Stimulated activated CD8-positive, alpha-beta memory T cell treated with anti-CD3 and anti-CD28 coated beads, Interleukin-12 subunit alpha, Interleukin-12 subunit beta, amount 100 ng/mL, for 24 hours (primary cell): ENCODE results near the gene NNMT.
"Not testable (repeated sequence)": the region's sequence is repeated elsewhere in the genome, so short reads cannot be mapped to it uniquely, and the experiment has no call there.

ENCODE experiments used
- DNase-seq: peaks from one replicate; pipeline ENCODE4 v3.0.0-alpha.2; 2020; ENCODE audit errors: extremely low read depth

The NNMT gene

GRCh38 chr11:114310095-114310494 is 13.9 kb downstream of the NNMT start:
- no peak for DNase-seq

GRCh38 chr11:114311946-114312345 is 15.7 kb downstream of the NNMT start:
- DNase-seq, result no peak

- DNase-seq, result no peak
Observed at GRCh38 chr11:114314096-114314495, 17.9 kb downstream of the NNMT start.

- DNase-seq, result no peak
Observed at GRCh38 chr11:114315749-114316368, 19.7 kb downstream of the NNMT start.

- DNase-seq, result no peak
Observed at GRCh38 chr11:114316980-114317786, 21.0 kb downstream of the NNMT start.

GRCh38 chr11:114317787-114318137 is 21.6 kb downstream of the NNMT start:
- no peak for DNase-seq

- no peak for DNase-seq
Observed at GRCh38 chr11:114318361-114318760, 22.2 kb downstream of the NNMT start.

- DNase-seq, result no peak
Observed at GRCh38 chr11:114319716-114320328, 23.6 kb downstream of the NNMT start.

- DNase-seq, result no peak
Observed at GRCh38 chr11:114321621-114322257, 25.5 kb downstream of the NNMT start.

GRCh38 chr11:114322934-114323333 is 26.7 kb downstream of the NNMT start:
- no peak for DNase-seq

- DNase-seq, result no peak
Observed at GRCh38 chr11:114326151-114326550, 30.0 kb downstream of the NNMT start.

- DNase-seq, result no peak
Observed at GRCh38 chr11:114326776-114327175, 30.6 kb downstream of the NNMT start.

GRCh38 chr11:114330373-114330772 is 34.2 kb downstream of the NNMT start:
- DNase-seq, result no peak

- DNase-seq, result no peak
Observed at GRCh38 chr11:114340311-114341131, 44.3 kb downstream of the NNMT start.

GRCh38 chr11:114341667-114342066 is 45.5 kb downstream of the NNMT start:
- not testable (repeated sequence) for DNase-seq

- no peak for DNase-seq
Observed at GRCh38 chr11:114342476-114342875, 46.3 kb downstream of the NNMT start.

- no peak for DNase-seq
Observed at GRCh38 chr11:114343020-114343419, 46.8 kb downstream of the NNMT start.

GRCh38 chr11:114343493-114343892 is 47.3 kb downstream of the NNMT start:
- no peak for DNase-seq

GRCh38 chr11:114344494-114344893 is 48.3 kb downstream of the NNMT start:
- DNase-seq, result no peak

GRCh38 chr11:114345575-114346222 is 49.5 kb downstream of the NNMT start:
- DNase-seq, result no peak

- DNase-seq, result no peak
Observed at GRCh38 chr11:114346709-114347141, 50.5 kb downstream of the NNMT start.
